Natural killer cell treated with Interleukin-12 subunit alpha and Interleukin-12 subunit beta and Interleukin-15 and Interleukin-18, amount 100 ng/mL, for 72 hours (primary cell): ENCODE results near the gene USP17L11. TPM values are rescaled to one million over a fixed set of nuclear protein-coding genes. Genes with fewer than 3 reads are reported as not detected.
"Not testable (repeated sequence)": the region's sequence is repeated elsewhere in the genome, so short reads cannot be mapped to it uniquely, and the experiment has no call there.

Experiments
- ATAC-seq, 2 donors: fragments of 150-1000 bp; cut with Tn5 transposase in 1 of 2; sonication (Bioruptor Pico), chemical (Tn5 transposase) in 1 of 2; 2 replicates each; pipeline ENCODE4 v1.10.0; 2021
- DNase-seq: peaks from one replicate; pipeline ENCODE4 v3.0.0; 2022; ENCODE audit warnings: low spot score
- H3K27ac Mint-ChIP-seq, 2 donors: 1 replicate in 1 of 2; 2 replicates in 1 of 2; pipeline ENCODE4 v1.8.0; 2022; ENCODE audit warnings: mixed read lengths in 2 of 2, mild to moderate bottlenecking in 1 of 2, moderate library complexity in 1 of 2
- H3K27me3 Mint-ChIP-seq, 2 donors: 1 replicate in 1 of 2; 2 replicates in 1 of 2; pipeline ENCODE4 v1.8.0; 2022; ENCODE audit warnings: mixed read lengths in 2 of 2
- H3K36me3 Mint-ChIP-seq: one replicate; pipeline ENCODE4 v1.8.0; 2022; ENCODE audit warnings: mixed read lengths
- H3K4me1 Mint-ChIP-seq, 2 donors: 1 replicate in 1 of 2; 2 replicates in 1 of 2; pipeline ENCODE4 v1.8.0; 2022; ENCODE audit warnings: low read depth in 2 of 2, mixed read lengths in 2 of 2, mild to moderate bottlenecking in 1 of 2
- H3K4me3 Mint-ChIP-seq: one replicate; pipeline ENCODE4 v1.8.0; 2022; ENCODE audit warnings: mixed read lengths
- H3K9me3 Mint-ChIP-seq: 2 replicates; pipeline ENCODE4 v1.8.0; 2022; ENCODE audit warnings: mixed read lengths
- total RNA-seq, 2 donors: library from RNA; stranded (reverse); gene quantifications; one replicate each; pipeline ENCODE4 v1.2.3, GENCODE V29; 2022

USP17L11 gene
- total RNA-seq, 2 donors from 2014 or later = not detected

- H3K27ac Mint-ChIP-seq, DNase-seq, H3K36me3 Mint-ChIP-seq, H3K27me3 Mint-ChIP-seq, ATAC-seq, H3K9me3 Mint-ChIP-seq, H3K4me1 Mint-ChIP-seq, H3K4me3 Mint-ChIP-seq: not testable (repeated sequence)
Measured at GRCh38 chr4:9257824-9258223, 42.6 kb downstream of the USP17L11 start, which contains the start of gene USP17L20. Gene USP17L20 (plus strand): TSS chr4:9258124. CDS start chr4:9258124, 0 bp downstream.

DNA sequence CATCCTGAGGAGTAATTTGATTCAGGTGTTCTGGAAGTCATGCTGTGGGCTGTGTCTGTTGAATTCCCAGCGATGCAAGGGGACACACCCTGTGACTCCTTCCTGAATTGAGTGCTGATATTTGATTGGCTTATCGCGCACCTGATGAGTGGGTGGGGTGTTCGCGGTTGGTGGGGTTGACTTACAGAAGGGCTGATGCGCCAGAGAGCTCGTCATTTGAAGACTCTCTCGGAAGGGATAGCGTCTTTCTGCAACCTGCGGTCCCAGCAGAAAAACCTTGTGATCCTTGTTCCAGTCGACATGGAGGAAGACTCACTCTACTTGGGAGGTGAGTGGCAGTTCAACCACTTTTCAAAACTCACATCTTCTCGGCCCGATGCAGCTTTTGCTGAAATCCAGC lies 47.4 kb downstream of the USP17L11 start, which contains the start of gene USP17L21:
TSS of gene USP17L21 (plus strand) at position 301 of the 400 bp plus-strand sequence. CDS start at position 301, 0 bp downstream.
- not testable (repeated sequence) for H3K36me3 Mint-ChIP-seq, H3K4me1 Mint-ChIP-seq, ATAC-seq, H3K4me3 Mint-ChIP-seq, H3K9me3 Mint-ChIP-seq, H3K27me3 Mint-ChIP-seq, DNase-seq, H3K27ac Mint-ChIP-seq

Other genes with a start within 250 kb of the USP17L11 start
- not detected for gene FAM90A26, start 45.0 kb upstream of the USP17L11 start, total RNA-seq
- gene USP17L10, start 4.7 kb upstream of the USP17L11 start, total RNA-seq = not detected
- gene USP17L12, start 4.7 kb downstream of the USP17L11 start, total RNA-seq = not detected
- gene USP17L13, start 9.5 kb downstream of the USP17L11 start, total RNA-seq = not detected
- not detected for gene USP17L15, start 19.0 kb downstream of the USP17L11 start, total RNA-seq
- gene USP17L17, start 28.5 kb downstream of the USP17L11 start, total RNA-seq = not detected
- gene USP17L18, start 33.2 kb downstream of the USP17L11 start, total RNA-seq = not detected
- not detected for gene USP17L19, start 38.0 kb downstream of the USP17L11 start, total RNA-seq
- gene USP17L20, start 42.7 kb downstream of the USP17L11 start, total RNA-seq = not detected
- not detected for gene USP17L21, start 47.5 kb downstream of the USP17L11 start, total RNA-seq
- gene USP17L22, start 52.2 kb downstream of the USP17L11 start, total RNA-seq = not detected
- not detected for gene USP17L24, start 109.8 kb downstream of the USP17L11 start, total RNA-seq
- gene USP17L25, start 114.5 kb downstream of the USP17L11 start, total RNA-seq = not detected
- not detected for gene USP17L26, start 119.3 kb downstream of the USP17L11 start, total RNA-seq
- gene USP17L5, start 124.0 kb downstream of the USP17L11 start, total RNA-seq = not detected
- not detected for gene USP17L27, start 128.7 kb downstream of the USP17L11 start, total RNA-seq
- not detected for gene USP17L28, start 133.5 kb downstream of the USP17L11 start, total RNA-seq
- gene USP17L29, start 138.2 kb downstream of the USP17L11 start, total RNA-seq = not detected
- gene USP17L30, start 147.7 kb downstream of the USP17L11 start, total RNA-seq = not detected
- not detected for gene DEFB131A, start 229.0 kb downstream of the USP17L11 start, total RNA-seq